ENCODE measurements around the gene ISM2. TPM values are rescaled to one million over a fixed set of nuclear protein-coding genes. Genes with fewer than 3 reads are reported as not detected.

ISM2 gene
- polyA plus RNA-seq, 2 of the 4 experiments (the other 2 are of a cell fraction) = 0.10 to 0.21 TPM

DNA sequence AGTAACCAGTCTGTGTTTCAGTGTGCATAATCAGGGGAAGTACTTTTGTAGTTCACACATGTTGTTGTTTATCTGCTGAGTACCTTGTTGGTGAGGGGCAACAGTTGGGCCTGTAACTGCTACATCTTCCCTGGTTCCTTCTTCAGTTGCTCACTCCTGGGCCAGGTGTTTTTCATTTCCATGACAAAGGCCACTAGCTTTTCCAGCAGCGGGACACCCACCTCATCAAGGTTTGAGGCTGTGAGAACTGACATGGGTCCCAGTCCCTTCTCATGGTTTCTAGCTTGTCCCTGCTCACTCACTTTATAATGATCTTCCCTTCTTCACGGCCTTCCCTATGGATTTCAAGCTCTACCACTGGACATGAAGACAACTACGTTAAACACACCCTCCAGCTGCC lies 73.8 kb downstream of the ISM2 start:
- H3K9me3 ChIP-seq = 0 out of 3 replicates have a peak, but pooled peaks cover 3% of the 10 kb centered on the region
- no peak overlapping the region for H3K4me2 ChIP-seq
- H3K4me1 ChIP-seq = no peaks in the 10 kb centered on the region
- no peak overlapping the region for H3K4me3 ChIP-seq
- H3K27ac ChIP-seq = no peak overlapping the region
- FAIRE-seq = no peak
- ChIA-PET POLR2A (no interaction called here), CTCF (no interaction called here)
- WGBS (ENCODE audit: missing lambda C conversion rate) = 95% methylated on average over 3 of the region's 3 CpGs
- no peak for ATAC-seq
- TF ChIP-seq GATA3 (IDR thresholded peaks at IDR 0.05; ENCODE audit: borderline replicate concordance) = no peak
- TF ChIP-seq SMC3 (IDR thresholded peaks at IDR 0.05) = no peak
- TF ChIP-seq ZFP36 (IDR thresholded peaks at IDR 0.05; ENCODE audit: borderline replicate concordance, partially characterized antibody) = no peak
- no peak for TF ChIP-seq RNF2 (IDR thresholded peaks at IDR 0.05; ENCODE audit: borderline replicate concordance, low read depth)
- no peak for TF ChIP-seq KDM5A (IDR thresholded peaks at IDR 0.05)
- no peak for TF ChIP-seq ESRRA (IDR thresholded peaks at IDR 0.05; ENCODE audit: borderline replicate concordance, low read length)
- TF ChIP-seq USF2 (IDR thresholded peaks at IDR 0.05) = no peak
- no peak for TF ChIP-seq SREBF2 (IDR thresholded peaks at IDR 0.05)
- no peak for TF ChIP-seq PHF8 (IDR thresholded peaks at IDR 0.05; ENCODE audit: borderline replicate concordance, low read depth)
- no peak for TF ChIP-seq TFCP2L1 (CRISPR knock-in tag; IDR thresholded peaks at IDR 0.05)
- no peak for TF ChIP-seq MAZ (IDR thresholded peaks at IDR 0.05; ENCODE audit: borderline replicate concordance, low read depth, low read length)
- TF ChIP-seq, protein P1, sequence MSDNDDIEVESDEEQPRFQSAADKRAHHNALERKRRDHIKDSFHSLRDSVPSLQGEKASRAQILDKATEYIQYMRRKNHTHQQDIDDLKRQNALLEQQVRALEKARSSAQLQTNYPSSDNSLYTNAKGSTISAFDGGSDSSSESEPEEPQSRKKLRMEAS (IDR thresholded peaks at IDR 0.05) = no peak
- TF ChIP-seq POLR2AphosphoS2 (conservative IDR thresholded peaks at IDR 0.05; ENCODE audit: low read length) = no peak
- TF ChIP-seq EHF (CRISPR knock-in tag; IDR thresholded peaks at IDR 0.05) = no peak
- TF ChIP-seq CHD4 (IDR thresholded peaks at IDR 0.05; ENCODE audit: borderline replicate concordance) = no peak
- TF ChIP-seq HOXA7 (CRISPR knock-in tag; IDR thresholded peaks at IDR 0.05) = no peak
- TF ChIP-seq NPAS2 (CRISPR knock-in tag; IDR thresholded peaks at IDR 0.05; ENCODE audit: borderline replicate concordance) = no peak
- TF ChIP-seq BHLHE40 (IDR thresholded peaks at IDR 0.05; ENCODE audit: low read depth, low read length) = no peak
- no peak for TF ChIP-seq HES2 (IDR thresholded peaks at IDR 0.05)
- no peak for DNase-seq (ENCODE audit: low read depth in 1 of 2, low spot score in 1 of 2)

Small RNA genes lying within 50 kb of the gene (small RNA-seq; reads per million reads assigned to genes)
- gene RF00404 (0 reads per million in 6 experiments), gene RN7SL587P (0 reads per million in 6 experiments)

Other genes starting within 250 kb of the ISM2 start
- not detected in 2 replicates for gene NGB, start 227.6 kb downstream of the ISM2 start, polyA plus RNA-seq (2011; rRNA removed)
- gene NGB, start 227.6 kb downstream of the ISM2 start, polyA plus RNA-seq (2017; fragmentation: RNase III; extraction: RNeasy Plus Mini Kit Qiagen cat#74134 plus additional on column Dnase treatment) = not detected in 3 replicates
- 35.0 and 38.7 TPM in 2 replicates for gene POMT2, start 177.9 kb downstream of the ISM2 start, polyA plus RNA-seq (2011; rRNA removed)
- gene POMT2, start 177.9 kb downstream of the ISM2 start, polyA plus RNA-seq (2017; fragmentation: RNase III; extraction: RNeasy Plus Mini Kit Qiagen cat#74134 plus additional on column Dnase treatment) = 25.9 to 29.0 TPM (median 27.1 TPM) in 3 replicates
- gene GSTZ1, start 177.8 kb downstream of the ISM2 start, polyA plus RNA-seq (2011; rRNA removed) = 24.3 and 29.3 TPM in 2 replicates
- 29.7 to 33.6 TPM (median 30.1 TPM) in 3 replicates for gene GSTZ1, start 177.8 kb downstream of the ISM2 start, polyA plus RNA-seq (2017; fragmentation: RNase III; extraction: RNeasy Plus Mini Kit Qiagen cat#74134 plus additional on column Dnase treatment)
- gene TMED8, start 121.7 kb downstream of the ISM2 start, polyA plus RNA-seq (2011; rRNA removed) = 11.7 and 13.9 TPM in 2 replicates
- gene TMED8, start 121.7 kb downstream of the ISM2 start, polyA plus RNA-seq (2017; fragmentation: RNase III; extraction: RNeasy Plus Mini Kit Qiagen cat#74134 plus additional on column Dnase treatment) = 8.1 to 8.8 TPM (median 8.8 TPM) in 3 replicates
- 2.0 and 2.7 TPM in 2 replicates for gene SAMD15, start 121.4 kb downstream of the ISM2 start, polyA plus RNA-seq (2011; rRNA removed)
- gene SAMD15, start 121.4 kb downstream of the ISM2 start, polyA plus RNA-seq (2017; fragmentation: RNase III; extraction: RNeasy Plus Mini Kit Qiagen cat#74134 plus additional on column Dnase treatment) = 2.1 to 2.5 TPM (median 2.2 TPM) in 3 replicates
- gene NOXRED1, start 75.3 kb downstream of the ISM2 start, polyA plus RNA-seq (2011; rRNA removed) = 0.34 and 0.45 TPM in 2 replicates
- 0.16 to 0.22 TPM (median 0.18 TPM) in 3 replicates for gene NOXRED1, start 75.3 kb downstream of the ISM2 start, polyA plus RNA-seq (2017; fragmentation: RNase III; extraction: RNeasy Plus Mini Kit Qiagen cat#74134 plus additional on column Dnase treatment)
- 35.8 and 38.0 TPM in 2 replicates for gene VIPAS39, start 41.2 kb downstream of the ISM2 start, polyA plus RNA-seq (2011; rRNA removed)
- gene VIPAS39, start 41.2 kb downstream of the ISM2 start, polyA plus RNA-seq (2017; fragmentation: RNase III; extraction: RNeasy Plus Mini Kit Qiagen cat#74134 plus additional on column Dnase treatment) = 14.9 to 15.3 TPM (median 14.9 TPM) in 3 replicates
- 289 and 299 TPM in 2 replicates for gene AHSA1, start 40.7 kb downstream of the ISM2 start, polyA plus RNA-seq (2011; rRNA removed)
- 307 to 334 TPM (median 308 TPM) in 3 replicates for gene AHSA1, start 40.7 kb downstream of the ISM2 start, polyA plus RNA-seq (2017; fragmentation: RNase III; extraction: RNeasy Plus Mini Kit Qiagen cat#74134 plus additional on column Dnase treatment)
- 29.9 and 30.9 TPM in 2 replicates for gene SPTLC2, start 117.8 kb upstream of the ISM2 start, polyA plus RNA-seq (2011; rRNA removed)
- gene SPTLC2, start 117.8 kb upstream of the ISM2 start, polyA plus RNA-seq (2017; fragmentation: RNase III; extraction: RNeasy Plus Mini Kit Qiagen cat#74134 plus additional on column Dnase treatment) = 16.3 to 17.6 TPM (median 17.2 TPM) in 3 replicates
- 24.1 and 24.5 TPM in 2 replicates for gene ALKBH1, start 209.2 kb upstream of the ISM2 start, polyA plus RNA-seq (2011; rRNA removed)
- gene ALKBH1, start 209.2 kb upstream of the ISM2 start, polyA plus RNA-seq (2017; fragmentation: RNase III; extraction: RNeasy Plus Mini Kit Qiagen cat#74134 plus additional on column Dnase treatment) = 10.9 to 11.9 TPM (median 11.4 TPM) in 3 replicates
- gene SLIRP, start 209.3 kb upstream of the ISM2 start, polyA plus RNA-seq (2011; rRNA removed) = 419 and 623 TPM in 2 replicates
- gene SLIRP, start 209.3 kb upstream of the ISM2 start, polyA plus RNA-seq (2017; fragmentation: RNase III; extraction: RNeasy Plus Mini Kit Qiagen cat#74134 plus additional on column Dnase treatment) = 470 to 545 TPM (median 492 TPM) in 3 replicates